ENCODE measurements around the gene SLC6A3.

DNA sequence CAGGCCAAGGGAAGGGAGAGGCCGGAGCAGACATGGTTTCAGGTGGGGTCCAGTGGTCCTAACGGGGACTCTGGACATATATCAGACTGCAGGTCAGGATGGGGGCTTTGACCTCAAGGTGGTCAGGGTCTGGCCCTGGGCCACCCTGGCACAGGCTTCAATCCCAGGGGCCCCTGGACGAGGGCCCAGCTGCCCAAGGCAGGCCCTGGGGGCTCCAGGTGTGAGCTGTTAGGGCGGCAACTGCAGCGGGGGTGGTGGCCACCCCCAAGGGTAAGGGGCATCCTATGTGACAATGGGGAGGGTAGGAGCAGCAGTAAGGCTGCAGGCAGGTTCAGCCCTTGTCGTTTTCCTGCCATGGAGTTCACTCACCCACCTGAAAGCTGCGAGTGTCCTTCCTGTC is 54.9 kb downstream of the SLC6A3 start:
- TF ChIP-seq POLR2A (IDR thresholded peaks at IDR 0.05; ENCODE audit: extremely low read depth, insufficient read length) = no peak
- TF ChIP-seq, protein P1, sequence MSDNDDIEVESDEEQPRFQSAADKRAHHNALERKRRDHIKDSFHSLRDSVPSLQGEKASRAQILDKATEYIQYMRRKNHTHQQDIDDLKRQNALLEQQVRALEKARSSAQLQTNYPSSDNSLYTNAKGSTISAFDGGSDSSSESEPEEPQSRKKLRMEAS (IDR thresholded peaks at IDR 0.05; ENCODE audit: low read depth, low read length) = no peak
- TF ChIP-seq, protein P2, sequence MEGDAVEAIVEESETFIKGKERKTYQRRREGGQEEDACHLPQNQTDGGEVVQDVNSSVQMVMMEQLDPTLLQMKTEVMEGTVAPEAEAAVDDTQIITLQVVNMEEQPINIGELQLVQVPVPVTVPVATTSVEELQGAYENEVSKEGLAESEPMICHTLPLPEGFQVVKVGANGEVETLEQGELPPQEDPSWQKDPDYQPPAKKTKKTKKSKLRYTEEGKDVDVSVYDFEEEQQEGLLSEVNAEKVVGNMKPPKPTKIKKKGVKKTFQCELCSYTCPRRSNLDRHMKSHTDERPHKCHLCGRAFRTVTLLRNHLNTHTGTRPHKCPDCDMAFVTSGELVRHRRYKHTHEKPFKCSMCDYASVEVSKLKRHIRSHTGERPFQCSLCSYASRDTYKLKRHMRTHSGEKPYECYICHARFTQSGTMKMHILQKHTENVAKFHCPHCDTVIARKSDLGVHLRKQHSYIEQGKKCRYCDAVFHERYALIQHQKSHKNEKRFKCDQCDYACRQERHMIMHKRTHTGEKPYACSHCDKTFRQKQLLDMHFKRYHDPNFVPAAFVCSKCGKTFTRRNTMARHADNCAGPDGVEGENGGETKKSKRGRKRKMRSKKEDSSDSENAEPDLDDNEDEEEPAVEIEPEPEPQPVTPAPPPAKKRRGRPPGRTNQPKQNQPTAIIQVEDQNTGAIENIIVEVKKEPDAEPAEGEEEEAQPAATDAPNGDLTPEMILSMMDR (IDR thresholded peaks at IDR 0.05; ENCODE audit: low read depth, low read length) = no peak
